Ectodermal cell (in vitro differentiated cells): ENCODE data around the gene PDZD4.

Experiments
- H3K27ac ChIP-seq: 2 replicates; pipeline ENCODE4 v1.7.0; 2013; ENCODE audit warnings: mild to moderate bottlenecking, low read depth, low read length; ENCODE audit not compliant: insufficient read depth, poor library complexity, severe bottlenecking
- H3K27me3 ChIP-seq: 2 replicates; pipeline ENCODE4 v1.7.0; 2013; ENCODE audit warnings: mild to moderate bottlenecking, low read length; ENCODE audit not compliant: insufficient read depth, control insufficient read depth, poor library complexity, severe bottlenecking
- H3K36me3 ChIP-seq: one replicate; pipeline ENCODE4 v1.7.0; 2013; ENCODE audit warnings: low read length; ENCODE audit not compliant: control insufficient read depth, insufficient read depth
- H3K4me1 ChIP-seq: one replicate; pipeline ENCODE4 v1.7.0; 2013; ENCODE audit warnings: low read length; ENCODE audit not compliant: control insufficient read depth, insufficient read depth
- H3K4me3 ChIP-seq: 2 replicates; pipeline ENCODE4 v1.7.0; 2013; ENCODE audit warnings: low read depth, low read length, control low read depth; ENCODE audit not compliant: insufficient read depth
- H3K9me3 ChIP-seq: 2 replicates; pipeline ENCODE4 v1.7.0; 2013; ENCODE audit warnings: mild to moderate bottlenecking, low read length, moderate library complexity; ENCODE audit not compliant: control insufficient read depth
- WGBS, 2 experiments: methylation state at CpG; one replicate each; pipeline ENCODE4 v1.1.7; 2013; ENCODE audit warnings: missing lambda C conversion rate in 2 of 2; 5-methylcytosine and 5-hydroxymethylcytosine counted together

Gene PDZD4

DNA sequence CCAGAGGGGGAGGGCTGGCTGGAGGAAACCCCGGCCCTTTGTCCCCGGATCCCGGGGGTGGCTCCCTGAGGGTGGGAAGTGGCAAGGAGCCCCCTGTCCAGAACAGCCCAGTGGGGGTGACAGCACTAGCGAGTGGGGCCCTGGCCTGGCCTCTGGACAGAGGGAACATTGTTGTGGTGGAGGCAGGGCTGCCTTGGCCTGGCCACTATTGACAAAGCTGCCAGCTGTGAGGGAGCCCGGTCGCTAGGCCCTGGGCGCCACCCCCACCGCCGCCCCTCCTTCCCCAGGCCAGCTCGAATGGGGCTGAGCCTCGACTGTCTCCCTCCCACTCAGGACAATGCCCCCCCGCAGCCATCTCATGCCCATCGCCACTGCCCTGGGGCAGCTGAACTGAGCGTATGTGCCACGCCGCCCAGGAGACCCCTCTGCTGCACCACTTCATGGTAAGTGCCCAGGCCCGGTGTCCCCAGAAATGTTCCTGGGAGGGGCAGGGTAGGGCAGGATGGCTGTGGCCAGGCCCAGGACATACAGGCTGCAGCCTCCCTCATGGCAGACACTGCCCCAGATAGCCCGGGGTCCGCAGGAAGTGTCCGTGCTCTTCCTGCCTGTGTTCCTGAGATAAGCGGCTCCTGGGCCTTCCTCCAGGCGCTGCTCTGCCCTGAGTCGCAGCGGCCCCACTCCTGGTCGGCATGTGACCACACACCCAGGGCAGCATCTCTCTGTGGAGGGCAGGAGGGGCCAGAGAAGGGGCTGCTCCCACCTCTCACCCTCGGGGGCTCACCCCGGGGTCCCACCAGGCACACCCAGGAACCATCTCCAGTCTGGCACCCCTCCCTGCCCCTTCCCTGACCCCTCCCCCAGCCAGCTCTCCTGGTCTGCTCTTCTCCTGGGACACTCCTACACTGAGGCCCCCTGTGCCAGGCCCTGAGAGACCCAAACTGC is 64.9 kb downstream of the PDZD4 start:
- no peak overlapping the region for H3K27ac ChIP-seq
- 81 to 82% methylated on average over 27 of the region's 27 CpGs for WGBS, 2 experiments

DNA sequence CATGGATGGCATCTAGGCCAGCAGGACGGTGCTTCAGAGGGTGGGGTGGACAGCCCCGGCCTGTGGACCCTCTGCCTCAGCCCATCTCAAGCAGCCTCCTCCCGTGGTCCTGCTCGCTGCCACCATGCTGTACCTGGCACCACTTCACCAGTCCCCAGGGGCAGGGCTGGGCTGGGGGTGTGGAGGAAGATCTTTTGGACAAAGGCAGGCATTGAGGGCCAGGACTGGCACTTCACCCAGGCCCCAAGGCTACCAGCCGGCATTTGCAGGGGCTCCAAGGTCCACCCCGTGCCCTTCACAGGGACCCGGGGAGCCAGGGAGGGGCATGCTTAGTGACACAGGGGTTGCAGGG is 65.6 kb downstream of the PDZD4 start:
- peaks cover 15% of the 10 kb centered on the region for H3K4me1 ChIP-seq
- H3K27ac ChIP-seq, result no peak overlapping the region
- no peak overlapping the region for H3K4me3 ChIP-seq
- WGBS, 2 experiments, result 91 to 98% methylated on average over 7 of the region's 7 CpGs
- no peaks in the 10 kb centered on the region for H3K36me3 ChIP-seq
- H3K9me3 ChIP-seq, result no peaks in the 10 kb centered on the region
- no peaks in the 10 kb centered on the region for H3K27me3 ChIP-seq

More for the DNA sequence above, 64.9 kb downstream of the PDZD4 start:
- Histone ChIP-seq H3K9me3 (no peaks in the 10 kb centered on the region), H3K4me1 (peaks cover 15% of the 10 kb centered on the region), H3K27me3 (no peaks in the 10 kb centered on the region), H3K36me3 (no peaks in the 10 kb centered on the region), H3K4me3 (no peak overlapping the region)

DNA sequence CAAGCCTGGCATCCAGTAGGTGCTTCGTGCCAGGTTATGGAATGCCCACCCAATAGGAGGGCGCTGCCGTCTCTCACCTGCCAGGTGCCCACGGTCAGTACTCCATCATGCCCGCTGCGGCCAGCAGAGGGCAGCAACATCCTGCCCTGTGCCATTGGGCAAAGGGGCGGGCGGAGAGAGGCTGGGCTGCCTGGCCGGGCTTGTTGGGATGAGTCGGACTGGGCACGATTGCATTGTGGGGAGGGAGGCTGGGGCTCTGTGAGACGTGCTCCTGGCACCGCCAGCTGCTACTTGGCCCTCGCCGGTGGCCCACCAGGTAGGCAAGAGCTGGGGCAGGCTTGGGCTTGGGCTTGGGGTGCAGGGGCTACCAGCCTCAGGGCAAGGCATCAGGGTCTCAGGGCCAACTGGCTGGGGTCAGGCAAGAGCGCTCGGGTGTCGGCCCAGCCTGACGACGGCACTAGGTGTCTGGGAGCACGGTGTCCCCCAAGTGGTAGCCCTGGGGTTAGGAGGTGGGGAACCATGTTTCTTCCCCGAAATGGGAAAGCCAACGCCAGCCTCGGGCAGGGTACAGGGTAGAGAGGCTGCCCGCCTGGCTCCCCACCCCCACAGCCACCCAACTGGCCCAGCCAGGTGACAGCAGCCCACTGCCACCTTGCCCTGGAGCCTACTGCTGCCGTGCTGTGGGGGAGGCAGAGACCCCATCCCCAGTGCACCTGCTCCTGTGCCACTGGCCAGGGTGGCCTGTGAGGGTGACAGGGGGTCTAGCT is 66.2 kb downstream of the PDZD4 start, which contains the start of gene PLXNB3:
Gene PLXNB3, plus strand, starts transcription at position 261 of the 767 bp plus-strand sequence. CDS start 1,287 bp downstream, outside the sequence.
- Histone ChIP-seq H3K36me3 (no peaks in the 10 kb centered on the region), H3K27ac (no peak within 1 kb of the TSS), H3K27me3 (no peaks in the 10 kb centered on the region), H3K9me3 (no peaks in the 10 kb centered on the region), H3K4me1 (peaks cover 15% of the 10 kb centered on the region), H3K4me3 (no peak within 1 kb of the TSS)
- WGBS, 2 experiments, result 41 to 42% methylated on average over 26 of the region's 26 CpGs

DNA sequence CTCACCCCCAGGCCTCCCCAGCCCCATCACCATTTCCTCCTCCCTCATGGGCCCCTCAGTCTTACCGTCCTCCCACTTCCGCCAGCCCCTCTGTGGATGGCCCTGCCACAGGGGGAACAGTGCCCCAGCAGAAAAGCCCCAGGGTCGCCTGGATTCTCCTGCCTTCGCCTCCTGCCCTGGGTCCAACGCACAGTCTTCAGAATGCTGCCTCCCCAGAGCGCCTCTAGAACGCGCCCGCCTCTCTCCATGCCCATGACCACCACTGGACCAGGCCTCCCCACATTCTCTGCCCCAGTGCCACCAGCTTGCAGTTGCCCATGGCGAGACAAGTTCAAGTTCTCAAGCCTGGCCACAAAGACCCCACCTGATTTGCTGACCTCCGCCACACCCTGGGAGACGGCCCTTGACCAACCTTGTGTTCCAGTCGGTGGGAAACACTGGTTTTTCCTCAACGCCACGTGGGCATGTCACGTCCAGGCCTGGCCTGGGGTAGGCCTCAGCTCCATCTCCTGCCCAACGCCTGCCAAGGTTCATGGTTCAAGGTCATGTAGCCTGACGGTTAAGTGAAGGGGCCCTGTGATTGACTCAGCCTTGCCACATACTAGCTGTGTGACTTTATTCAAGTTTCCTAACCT is 66.9 kb downstream of the PDZD4 start:
- peaks cover 15% of the 10 kb centered on the region for H3K4me1 ChIP-seq
- no peaks in the 10 kb centered on the region for H3K27me3 ChIP-seq
- H3K27ac ChIP-seq, result no peak overlapping the region
- H3K36me3 ChIP-seq, result no peaks in the 10 kb centered on the region
- H3K9me3 ChIP-seq, result no peaks in the 10 kb centered on the region
- 86 to 88% methylated on average over 18 of the region's 18 CpGs for WGBS, 2 experiments
- no peak overlapping the region for H3K4me3 ChIP-seq

DNA sequence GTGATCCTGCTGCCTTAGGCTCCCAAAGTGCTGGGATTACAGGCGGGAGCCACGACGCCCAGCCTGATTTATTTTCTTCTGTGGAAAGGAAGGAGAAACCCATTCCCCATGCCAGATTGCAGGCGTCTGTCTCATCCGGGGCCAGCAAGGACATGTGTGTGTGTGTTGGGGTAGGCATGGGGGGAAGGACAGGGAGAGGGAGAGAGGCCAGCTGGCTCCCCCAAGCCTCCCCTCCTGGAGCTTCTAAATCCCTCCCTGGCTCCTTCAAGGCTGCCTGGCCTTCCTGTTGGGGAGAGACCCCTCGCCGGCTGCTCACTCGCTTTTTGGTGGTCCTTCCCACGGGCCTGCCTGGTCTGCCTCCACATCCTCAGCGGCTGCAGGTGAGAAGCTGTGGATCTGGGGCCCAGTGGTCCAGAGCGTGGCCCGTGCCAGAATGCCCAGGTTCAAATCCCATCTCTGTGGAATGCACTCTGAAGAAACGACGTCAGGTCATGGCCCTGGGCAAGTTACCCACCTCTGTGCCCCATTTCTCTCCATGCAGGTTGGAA is 67.6 kb downstream of the PDZD4 start:
- no peaks in the 10 kb centered on the region for H3K27me3 ChIP-seq
- peaks cover 15% of the 10 kb centered on the region for H3K4me1 ChIP-seq
- no peaks in the 10 kb centered on the region for H3K9me3 ChIP-seq
- WGBS, 2 experiments, result 92 to 93% methylated on average over 14 of the region's 14 CpGs
- H3K27ac ChIP-seq, result no peak overlapping the region
- no peak overlapping the region for H3K4me3 ChIP-seq
- no peaks in the 10 kb centered on the region for H3K36me3 ChIP-seq

DNA sequence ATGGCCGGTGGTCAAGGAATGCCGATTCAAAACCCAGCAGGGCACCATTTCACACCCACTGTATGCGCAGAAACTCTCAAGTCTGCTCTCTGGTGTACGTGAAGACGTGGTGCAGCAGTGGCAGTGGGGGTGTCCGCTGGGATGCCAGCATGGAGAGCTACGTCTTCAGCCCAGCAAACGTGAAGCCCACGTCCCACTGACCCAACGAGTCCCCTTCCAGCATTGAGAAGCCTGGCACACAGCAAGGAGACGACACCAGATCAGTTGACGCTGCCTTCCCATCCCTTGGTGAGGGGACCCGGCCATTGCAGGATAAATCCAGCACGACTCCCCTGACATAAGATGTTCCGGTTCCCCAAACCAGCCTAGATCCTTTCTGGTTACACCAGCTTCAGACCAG is 68.5 kb downstream of the PDZD4 start:
- Histone ChIP-seq H3K27ac (no peak overlapping the region), H3K9me3 (no peaks in the 10 kb centered on the region), H3K4me3 (no peak overlapping the region), H3K27me3 (no peaks in the 10 kb centered on the region), H3K4me1 (peaks cover 15% of the 10 kb centered on the region), H3K36me3 (no peaks in the 10 kb centered on the region)
- 88 to 89% methylated on average over 15 of the region's 15 CpGs for WGBS, 2 experiments

DNA sequence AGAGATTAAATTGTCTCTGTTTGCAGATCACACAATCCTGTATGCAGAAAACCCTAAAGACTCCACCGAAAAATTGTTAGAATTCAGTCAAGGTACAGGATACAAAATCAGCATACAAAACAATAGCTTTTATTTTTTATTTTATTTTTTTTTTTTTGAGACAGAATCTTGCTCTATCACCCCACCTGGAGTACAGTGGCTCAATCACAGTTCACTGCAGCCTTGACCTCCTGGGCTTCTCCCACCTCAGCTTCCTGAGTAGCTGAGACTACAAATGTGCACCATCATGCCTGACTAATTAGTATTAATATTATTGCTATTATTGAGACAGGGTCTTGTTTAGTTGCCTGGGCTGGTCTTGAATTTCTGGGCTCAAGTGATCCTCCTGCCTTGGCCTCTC is 75.2 kb downstream of the PDZD4 start:
- WGBS, 2 experiments, result 100% methylated on average over 1 of the region's 1 CpG; no CpG with 5 or more reads in 1 of the 2 experiments
- no peaks in the 10 kb centered on the region for H3K9me3 ChIP-seq
- H3K27me3 ChIP-seq, result no peaks in the 10 kb centered on the region
- no peak overlapping the region for H3K27ac ChIP-seq
- H3K36me3 ChIP-seq, result no peaks in the 10 kb centered on the region
- H3K4me1 ChIP-seq, result no peaks in the 10 kb centered on the region
- no peak overlapping the region for H3K4me3 ChIP-seq
